Stimulated activated CD8-positive, alpha-beta memory T cell treated with anti-CD3 and anti-CD28 coated beads, Interleukin-7, amount 100 ng/mL, for 4 hours (primary cell): ENCODE data around the gene SLC12A3.

ENCODE experiments used
- DNase-seq, 2 donors: peaks; one replicate each; pipeline ENCODE4 v3.0.0-alpha.2; 2020; ENCODE audit warnings: low read depth in 2 of 2

Gene SLC12A3

DNA sequence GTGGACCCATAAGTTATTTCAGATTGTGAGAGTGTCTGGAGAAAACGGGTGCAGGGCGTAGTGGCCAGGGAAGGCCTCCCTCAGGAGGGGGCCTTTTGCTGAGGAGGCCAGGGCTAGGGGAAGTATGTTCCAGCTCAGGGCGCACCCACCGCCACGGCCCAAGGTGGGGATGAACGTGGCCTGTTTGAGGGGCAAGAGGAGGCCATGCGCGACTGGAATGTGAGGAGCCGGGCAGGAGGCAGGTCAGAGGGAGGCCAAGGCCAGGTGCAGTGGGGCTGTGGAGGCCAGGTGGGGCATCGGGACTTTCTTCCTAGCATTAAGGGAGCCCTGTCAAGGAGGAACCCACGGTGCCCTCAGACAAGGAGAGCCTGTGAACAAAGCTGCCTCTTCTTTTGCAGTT is 26.7 kb downstream of the SLC12A3 start:
- no peak for DNase-seq

DNA sequence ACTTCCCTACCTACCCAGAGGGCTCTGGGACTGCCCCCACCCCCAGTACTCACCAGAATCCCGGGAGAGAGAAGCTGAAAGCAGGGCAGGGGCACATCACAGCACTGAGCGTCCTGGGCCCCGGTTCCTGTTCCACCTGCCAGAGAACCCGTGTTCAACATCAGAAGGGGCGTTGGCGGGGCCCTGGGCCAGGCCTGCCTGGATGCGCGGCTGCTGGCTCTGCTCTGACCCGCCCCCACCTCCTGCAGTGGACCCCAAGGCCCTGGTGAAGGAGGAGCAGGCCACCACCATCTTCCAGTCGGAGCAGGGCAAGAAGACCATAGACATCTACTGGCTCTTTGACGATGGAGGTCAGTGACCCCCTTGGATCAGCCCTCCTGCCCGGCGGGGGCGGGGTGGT is 27.7 kb downstream of the SLC12A3 start:
- no peak for DNase-seq

- DNase-seq: no peak
Observed at GRCh38 chr16:56894331-56894917, 29.4 kb downstream of the SLC12A3 start.

DNA sequence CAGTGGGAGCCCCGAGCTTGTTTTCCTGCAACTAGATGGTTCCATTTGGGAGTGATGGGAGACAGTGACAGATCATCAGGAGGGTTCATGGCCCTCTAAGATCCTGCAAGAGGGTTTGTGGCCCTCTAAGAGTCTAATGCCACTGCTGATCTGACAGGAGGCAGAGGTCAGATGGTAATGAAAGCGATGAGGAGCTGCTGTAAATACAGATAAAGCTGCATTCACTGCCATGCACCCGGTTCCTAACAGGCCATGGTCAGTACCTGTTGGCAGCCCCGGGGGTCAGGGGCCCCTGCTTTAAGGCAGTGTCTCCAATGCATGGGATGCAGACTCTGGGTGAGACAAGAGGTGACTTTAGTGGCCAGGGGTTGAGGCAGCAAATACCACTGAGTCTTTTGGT is 30.8 kb downstream of the SLC12A3 start:
- DNase-seq: no peak

DNA sequence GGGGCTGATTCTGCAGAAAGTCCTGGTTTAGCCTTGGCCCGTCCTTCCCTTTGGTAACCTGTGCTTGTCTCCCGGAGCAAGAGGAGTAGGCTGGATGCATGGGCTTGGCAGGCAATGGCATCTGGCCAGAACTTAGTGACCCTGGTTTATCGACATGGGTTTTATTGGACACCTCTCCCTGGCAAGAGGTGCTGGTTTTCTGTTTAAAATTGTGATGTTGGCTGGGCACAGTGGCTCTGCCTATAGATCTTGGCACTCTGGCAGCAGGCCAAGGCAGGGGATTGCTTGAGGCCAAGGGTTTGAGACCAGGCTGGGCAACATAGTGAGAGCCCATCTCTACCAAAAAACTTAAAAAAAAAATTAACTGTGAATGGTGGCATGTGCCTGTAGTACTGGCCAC is 31.2 kb downstream of the SLC12A3 start:
- DNase-seq: no peak

GRCh38 chr16:56897026-56897799 is 32.2 kb downstream of the SLC12A3 start:
- DNase-seq: no peak

DNA sequence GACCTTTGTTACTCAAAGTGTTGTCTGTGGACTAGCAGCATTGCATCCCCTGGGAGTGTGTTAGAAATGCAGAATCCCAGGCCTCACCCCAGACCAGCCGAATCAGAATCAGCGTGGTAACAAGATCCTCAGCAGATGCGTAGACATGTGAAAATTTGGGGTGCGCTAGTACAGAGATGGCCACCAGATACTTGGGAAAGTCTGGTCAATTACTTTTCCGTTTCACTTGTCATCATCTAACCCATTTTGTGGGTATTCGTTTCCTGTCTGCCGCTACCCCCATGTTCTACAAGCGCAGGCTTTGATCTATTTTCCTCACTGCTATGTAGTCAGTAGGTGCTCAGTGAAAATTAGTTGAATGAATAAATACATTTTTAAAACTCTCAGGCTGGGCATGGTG is 33.8 kb downstream of the SLC12A3 start:
- no peak for DNase-seq

DNA sequence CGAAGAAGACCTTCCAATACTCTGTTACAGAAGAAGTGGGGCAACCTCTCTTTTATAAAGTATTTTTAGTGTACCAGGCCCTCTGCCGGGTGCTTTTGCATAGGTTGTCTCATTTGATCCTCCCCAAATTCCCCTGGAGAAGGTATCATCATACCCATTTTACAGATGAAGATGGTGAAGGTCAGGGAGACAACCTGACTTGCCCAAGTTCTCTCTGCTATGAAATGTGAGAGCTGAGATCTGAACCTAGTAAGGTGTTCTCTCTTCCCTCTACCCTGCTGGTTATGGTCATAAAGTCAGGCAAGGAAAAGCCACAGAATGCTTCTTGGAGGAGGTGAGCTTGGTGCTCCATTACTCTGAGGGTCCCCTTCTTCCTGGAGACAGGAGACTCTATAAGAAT is 38.9 kb downstream of the SLC12A3 start:
- no peak for DNase-seq

GRCh38 chr16:56907401-56907800 is 42.4 kb downstream of the SLC12A3 start:
- no peak for DNase-seq

- no peak for DNase-seq
Observed at GRCh38 chr16:56909527-56909979, 44.5 kb downstream of the SLC12A3 start.

DNA sequence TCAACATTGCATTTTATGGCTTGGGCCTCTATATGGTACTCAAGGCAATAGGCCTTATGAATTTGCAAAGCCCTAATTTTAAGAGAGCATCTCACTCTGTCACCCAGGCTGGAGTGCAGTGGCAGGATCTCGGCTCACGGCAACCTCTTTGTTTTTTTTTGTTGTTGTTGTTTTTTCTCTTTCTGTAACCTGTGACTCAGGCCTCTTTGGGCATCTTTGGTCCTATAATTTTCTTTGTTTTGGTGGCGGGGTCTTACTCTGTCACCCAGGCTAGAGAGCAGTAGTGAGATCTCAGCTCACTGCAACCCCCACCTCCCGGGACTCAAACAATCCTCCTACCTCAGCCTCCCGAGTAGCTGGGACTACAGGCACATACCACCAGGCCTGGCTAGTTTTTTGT is 45.1 kb downstream of the SLC12A3 start:
- DNase-seq: no peak

GRCh38 chr16:56910654-56911539 is 45.9 kb downstream of the SLC12A3 start:
- DNase-seq: no peak

- DNase-seq: no peak
Observed at GRCh38 chr16:56911771-56912571, 47.0 kb downstream of the SLC12A3 start.

- no peak for DNase-seq
Observed at GRCh38 chr16:56912746-56913708, 48.0 kb downstream of the SLC12A3 start.

GRCh38 chr16:56914896-56915295 is 49.9 kb downstream of the SLC12A3 start:
- no peak for DNase-seq

- DNase-seq: no peak
Observed at GRCh38 chr16:56915336-56916119, 50.5 kb downstream of the SLC12A3 start.

DNA sequence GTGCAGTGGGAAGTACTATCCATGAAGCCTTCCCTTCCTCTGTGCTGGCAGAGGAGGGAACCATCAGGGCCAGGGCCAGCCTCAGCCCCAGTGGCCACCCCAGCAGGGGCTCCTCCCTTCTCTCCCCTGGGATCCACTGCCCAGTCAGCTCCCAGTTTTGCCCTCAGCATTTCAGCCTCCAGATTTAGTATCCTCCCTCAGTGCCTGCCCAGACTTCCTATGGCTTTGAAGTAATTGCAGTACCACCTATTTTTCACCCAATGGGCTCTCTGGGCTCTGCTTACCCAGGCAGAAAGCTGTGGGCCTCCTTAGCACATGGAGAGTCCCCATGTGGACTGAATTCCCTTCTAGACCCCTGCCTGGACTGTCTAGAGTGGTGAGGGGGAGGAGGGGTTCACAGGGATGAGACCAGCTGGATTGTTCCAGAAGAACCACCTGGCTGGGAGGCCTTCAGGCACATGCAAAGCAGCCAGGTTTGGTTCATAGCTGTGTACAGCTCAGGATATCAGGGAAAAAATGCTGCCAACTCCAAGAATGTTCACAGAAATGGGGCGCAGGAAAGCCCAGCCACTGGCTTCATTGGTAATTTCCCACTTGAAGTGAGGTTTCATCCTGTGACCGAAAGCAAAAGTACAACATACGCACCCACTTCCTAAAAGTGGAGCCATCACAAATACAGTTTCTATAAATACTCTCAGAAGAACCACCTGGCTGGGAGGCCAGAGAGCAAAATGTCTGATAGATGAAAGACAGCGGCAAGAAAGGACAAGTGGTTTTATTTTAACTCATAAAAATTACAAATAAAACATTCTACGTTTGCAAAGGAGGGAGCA is 51.8 kb downstream of the SLC12A3 start:
- no peak for DNase-seq

- DNase-seq: no peak
Observed at GRCh38 chr16:56918467-56919012, 53.5 kb downstream of the SLC12A3 start.
